GM13976 (cell line): ENCODE measurements around the gene MGAT5.

Experiments
- DNase-seq: peaks from one replicate; pipeline ENCODE4 v3.0.0; 2012; ENCODE audit warnings: low spot score
- in situ Hi-C: fragments of 300-500 bp; cut with MboI; formaldehyde crosslinking; loops from one replicate; pipeline ENCODE4 v1.12.0; 2022; ENCODE audit warnings: low sequenced_read_pairs, mixed read lengths, inconsistent platforms; ENCODE audit not compliant: unreplicated experiment
- TF ChIP-seq, protein P1 (sequence below): IDR thresholded peaks from 2 replicates; pipeline ENCODE4 v1.5.1; 2012; ENCODE audit warnings: borderline replicate concordance, mild to moderate bottlenecking; ENCODE audit not compliant: insufficient read depth; ENCODE audit errors: extremely low read depth, missing control alignments, control extremely low read depth

MGAT5 gene

DNA sequence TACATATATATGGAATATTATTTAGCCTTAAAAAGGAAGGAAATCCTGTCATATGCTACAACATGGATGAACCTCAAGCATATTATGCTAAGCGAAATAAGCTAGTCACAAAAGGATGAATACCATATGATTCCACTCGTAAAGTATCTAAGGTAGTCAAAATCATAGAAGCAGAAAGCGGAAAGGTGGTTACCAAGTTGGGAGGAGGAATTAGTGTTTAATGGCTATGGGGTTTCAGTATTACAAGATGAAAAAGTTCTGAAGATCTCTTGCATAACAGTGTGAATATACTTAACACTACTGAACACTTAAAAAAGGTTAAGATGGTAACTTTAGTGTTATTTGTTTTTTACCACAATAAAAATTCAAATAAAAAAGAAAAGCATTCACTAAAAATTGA lies 99.0 kb downstream of the MGAT5 start:
- DNase-seq, result no peak
- in situ Hi-C loops, result no loop called here
- TF ChIP-seq, protein P1, sequence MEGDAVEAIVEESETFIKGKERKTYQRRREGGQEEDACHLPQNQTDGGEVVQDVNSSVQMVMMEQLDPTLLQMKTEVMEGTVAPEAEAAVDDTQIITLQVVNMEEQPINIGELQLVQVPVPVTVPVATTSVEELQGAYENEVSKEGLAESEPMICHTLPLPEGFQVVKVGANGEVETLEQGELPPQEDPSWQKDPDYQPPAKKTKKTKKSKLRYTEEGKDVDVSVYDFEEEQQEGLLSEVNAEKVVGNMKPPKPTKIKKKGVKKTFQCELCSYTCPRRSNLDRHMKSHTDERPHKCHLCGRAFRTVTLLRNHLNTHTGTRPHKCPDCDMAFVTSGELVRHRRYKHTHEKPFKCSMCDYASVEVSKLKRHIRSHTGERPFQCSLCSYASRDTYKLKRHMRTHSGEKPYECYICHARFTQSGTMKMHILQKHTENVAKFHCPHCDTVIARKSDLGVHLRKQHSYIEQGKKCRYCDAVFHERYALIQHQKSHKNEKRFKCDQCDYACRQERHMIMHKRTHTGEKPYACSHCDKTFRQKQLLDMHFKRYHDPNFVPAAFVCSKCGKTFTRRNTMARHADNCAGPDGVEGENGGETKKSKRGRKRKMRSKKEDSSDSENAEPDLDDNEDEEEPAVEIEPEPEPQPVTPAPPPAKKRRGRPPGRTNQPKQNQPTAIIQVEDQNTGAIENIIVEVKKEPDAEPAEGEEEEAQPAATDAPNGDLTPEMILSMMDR, result no peak

DNA sequence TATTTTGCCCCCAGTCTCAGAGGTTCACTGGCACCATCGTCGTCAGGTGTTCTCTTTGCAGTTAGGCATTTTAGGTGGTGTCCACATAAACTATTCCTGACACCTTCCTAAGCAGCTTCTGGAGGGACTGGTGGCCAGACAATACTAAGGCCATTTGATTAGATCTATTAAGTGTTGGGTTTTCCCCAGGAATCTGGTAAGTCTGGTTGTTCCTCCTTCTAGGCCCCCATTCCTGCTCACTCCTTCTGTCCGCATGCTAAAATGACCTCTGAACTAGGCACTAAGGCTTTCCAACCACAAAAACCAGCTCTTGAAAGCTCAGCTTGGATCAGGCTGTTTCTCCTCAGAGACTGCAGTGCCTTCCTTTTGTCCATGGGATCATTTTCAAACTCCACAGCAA lies 100.7 kb downstream of the MGAT5 start:
- TF ChIP-seq, protein P1, result no peak
- in situ Hi-C loops, result no loop called here
- DNase-seq, result no peak

DNA sequence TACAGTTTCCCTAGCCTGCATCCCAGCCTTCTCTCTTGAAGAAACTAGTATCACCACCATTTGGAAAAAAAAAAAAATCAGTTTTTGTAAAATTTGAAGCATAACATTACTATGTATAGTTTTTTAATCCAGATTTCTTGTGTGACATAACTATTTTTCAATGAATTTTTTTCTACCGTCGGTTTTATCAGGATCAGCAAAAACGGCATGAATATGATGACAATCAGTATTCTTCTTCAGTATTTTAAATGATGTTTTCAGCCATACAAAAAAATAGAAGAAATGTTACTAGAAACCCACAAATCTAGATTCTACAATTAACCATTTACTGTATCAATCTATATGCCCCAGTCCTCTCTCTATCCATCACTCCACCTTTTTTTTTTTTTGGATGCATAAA lies 103.9 kb downstream of the MGAT5 start:
- no peak for DNase-seq
- in situ Hi-C loops, result no loop called here
- TF ChIP-seq, protein P1, result no peak

DNA sequence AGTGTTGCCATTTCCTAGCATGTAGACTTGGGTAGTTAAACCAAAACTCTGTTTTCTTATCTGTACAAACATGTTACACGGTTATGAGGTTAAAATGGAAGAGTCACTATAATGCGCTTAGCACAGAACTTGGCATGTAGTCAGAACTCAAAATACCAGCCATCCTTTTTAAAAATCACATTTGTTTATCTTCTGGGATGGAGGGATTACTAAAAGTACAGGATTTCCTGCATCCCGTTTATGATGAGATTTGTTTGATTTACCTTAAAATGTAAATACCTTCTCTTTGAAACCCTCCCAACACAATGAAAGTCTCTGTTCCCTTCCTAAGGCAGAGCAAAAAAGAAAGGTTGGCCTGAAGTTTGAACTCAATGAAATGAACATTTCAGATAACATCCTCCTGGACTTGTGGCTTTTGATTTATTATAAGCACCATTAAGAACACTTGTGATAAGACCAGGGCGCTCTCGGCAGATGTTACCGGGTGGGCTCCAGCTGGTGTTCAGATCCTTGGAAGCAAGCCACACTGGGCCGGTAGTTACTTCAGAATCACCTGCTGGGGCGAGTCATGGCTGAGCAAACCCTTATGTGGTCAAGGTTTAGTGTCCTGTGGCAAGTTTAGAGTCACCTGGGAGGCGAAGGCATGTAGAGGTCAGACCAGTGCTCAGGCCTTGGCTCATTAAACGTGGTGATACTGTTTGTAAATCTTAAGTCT lies 105.7 kb downstream of the MGAT5 start:
- TF ChIP-seq, protein P1, result no peak
- in situ Hi-C loops, result no loop called here
- no peak for DNase-seq

DNA sequence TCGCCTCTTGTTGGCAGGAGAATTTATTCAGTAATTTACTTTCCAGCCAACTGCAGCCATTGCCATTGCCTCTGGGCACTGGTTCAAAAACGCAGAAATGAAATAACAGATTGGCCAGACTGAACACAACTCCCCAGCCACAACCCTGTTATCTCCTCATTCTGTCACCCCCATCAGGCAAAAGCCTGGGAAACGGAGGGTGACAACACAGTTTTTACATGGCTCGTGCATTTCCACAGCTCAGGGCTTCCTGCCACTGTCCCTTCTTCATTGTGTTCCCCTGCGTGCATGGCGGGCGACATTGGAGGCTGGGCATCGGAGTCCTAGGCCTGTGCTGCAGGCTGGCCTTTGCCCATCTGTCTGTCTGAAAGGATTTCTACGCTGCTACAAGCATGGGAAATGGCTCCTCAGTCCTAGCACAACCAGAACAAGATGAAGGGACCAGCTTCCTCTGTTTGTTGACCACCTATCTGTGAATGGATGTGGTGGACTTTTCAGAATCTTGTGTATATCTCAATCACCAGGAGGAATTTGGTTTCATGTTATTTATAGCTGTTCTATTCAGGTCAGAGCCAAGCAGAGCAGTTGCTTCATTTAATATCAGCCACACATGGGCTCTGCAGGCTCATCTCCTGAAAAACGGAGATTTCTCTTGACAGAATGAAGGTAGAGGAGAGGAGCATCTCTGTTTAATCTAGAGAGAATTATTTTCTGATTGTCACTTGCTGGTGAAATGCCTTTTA lies 107.0 kb downstream of the MGAT5 start:
- in situ Hi-C loops, result no loop called here
- TF ChIP-seq, protein P1, result no peak
- DNase-seq, result no peak

DNA sequence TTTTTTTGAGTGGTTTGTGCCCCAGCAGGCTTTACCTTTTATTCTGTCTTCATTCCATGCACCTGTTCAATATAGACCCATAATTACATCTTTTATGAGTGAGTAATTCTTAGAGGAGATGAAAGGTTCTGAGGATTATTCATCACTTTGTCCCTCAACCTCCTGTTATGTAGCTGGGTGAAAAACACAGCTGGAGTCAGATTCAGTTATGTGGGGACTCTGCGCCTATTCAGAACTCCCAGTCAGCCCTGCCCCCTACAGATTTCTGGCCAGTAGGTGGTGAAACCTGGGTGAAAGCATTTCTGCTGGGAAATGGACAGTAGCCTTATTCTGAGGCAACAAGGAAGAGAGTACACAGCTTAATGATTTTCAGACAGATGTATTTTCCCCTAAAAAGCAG lies 107.8 kb downstream of the MGAT5 start:
- no peak for DNase-seq
- in situ Hi-C loops, result no loop called here
- TF ChIP-seq, protein P1, result no peak
